Testis (tissue), 3 donors: ENCODE data around the gene SLC4A1AP. TPM values are rescaled to one million over a fixed set of nuclear protein-coding genes. Genes with fewer than 3 reads are reported as not detected.

ENCODE experiments used
- DNase-seq: peaks from one replicate; pipeline ENCODE4 v3.0.0-alpha.2; 2019
- H3K27ac ChIP-seq, 2 donors: fragments of 200-600 bp; sonication (generic); one replicate each; pipeline ENCODE4 v1.5.1; 2019
- H3K27me3 ChIP-seq: fragments of 200-600 bp; sonication (generic); one replicate; pipeline ENCODE4 v1.5.1; 2019
- H3K36me3 ChIP-seq: fragments of 200-600 bp; sonication (generic); one replicate; pipeline ENCODE4 v1.5.1; 2017; ENCODE audit warnings: low read depth; ENCODE audit errors: missing control alignments
- H3K4me1 ChIP-seq: fragments of 200-600 bp; sonication (generic); one replicate; pipeline ENCODE4 v1.5.1; 2019
- H3K4me3 ChIP-seq, 2 donors: fragments of 200-600 bp; sonication (generic); one replicate each; pipeline ENCODE4 v1.5.1; 2017 to 2019
- H3K9me3 ChIP-seq: fragments of 200-600 bp; sonication (generic); one replicate; pipeline ENCODE4 v1.5.1; 2017
- CTCF ChIP-seq, 3 experiments: fragments of 450-650 bp in 2 of 3; fragments of 200-600 bp in 1 of 3; sonication (generic) in 1 of 3; IDR thresholded peaks; one replicate each; pipeline ENCODE4 v1.5.1; 2016 to 2019; ENCODE audit warnings: antibody characterized with exemption in 3 of 3, mild to moderate bottlenecking in 2 of 3, moderate library complexity in 1 of 3
- POLR2A ChIP-seq: fragments of 450-650 bp; IDR thresholded peaks from one replicate; pipeline ENCODE4 v1.6.1; 2017; ENCODE audit warnings: antibody characterized with exemption, mild to moderate bottlenecking, moderate library complexity
- WGBS, 2 donors: methylation state at CpG; one replicate each; pipeline ENCODE4 v1.1.5; 2018; 5-methylcytosine and 5-hydroxymethylcytosine counted together
- intact Hi-C: fragments of 100-400 bp; cut with DNase I; formaldehyde crosslinking; loops from one replicate; pipeline ENCODE4 v1.15.1; 2023; ENCODE audit warnings: low total_unique reads
- polyA plus RNA-seq: library from polyadenylated mRNA; stranded (reverse); fragments of 350-450 nt; fragmentation: Illumina TruSeq; extraction: RNeasy Lipid Tissue Mini Kit (QIAGEN cat#74804); gene quantifications from one replicate; pipeline ENCODE4 v1.2.3, GENCODE V29; 2014; ENCODE audit warnings: low read depth, low replicate concordance; ENCODE audit not compliant: insufficient read depth
- small RNA-seq, 2 donors: library from RNA; depleted of rRNA; stranded (forward); fragments of <200 nt; gene quantifications; one replicate each; pipeline ENCODE3, GENCODE V24; 2016
- total RNA-seq, 2 donors: library from RNA; depleted of rRNA; stranded (reverse); fragments of >200 nt; gene quantifications; one replicate each; pipeline ENCODE4 v1.2.3, GENCODE V29; 2016

The SLC4A1AP gene
- total and polyA plus RNA-seq, 3 donors from 2014 or later: 55.3 to 60.5 (median 56.5) TPM

GRCh38 chr2:27738349-27739057 is 74.8 kb downstream of the SLC4A1AP start:
- H3K9me3 ChIP-seq: no peaks in the 10 kb centered on the region
- H3K27me3 ChIP-seq: no peaks in the 10 kb centered on the region
- no peak overlapping the region for H3K4me3 ChIP-seq
- DNase-seq: no peak
- 91 to 93% methylated on average over 13 of the region's 13 CpGs for WGBS, 2 donors
- no peak for TF ChIP-seq POLR2A
- TF ChIP-seq CTCF (IDR thresholded peaks at IDR 0.05): no peak
- H3K36me3 ChIP-seq: no peaks in the 10 kb centered on the region
- peaks cover 9% of the 10 kb centered on the region for H3K4me1 ChIP-seq
- H3K27ac ChIP-seq: no peak overlapping the region
- intact Hi-C loops: no loop called here

GRCh38 chr2:27739058-27739373 is 75.3 kb downstream of the SLC4A1AP start:
- Histone ChIP-seq H3K27me3 (no peaks in the 10 kb centered on the region), H3K4me3 (no peak overlapping the region), H3K4me1 (peaks cover 9% of the 10 kb centered on the region), H3K9me3 (no peaks in the 10 kb centered on the region), H3K36me3 (no peaks in the 10 kb centered on the region), H3K27ac (no peak overlapping the region)
- TF ChIP-seq CTCF (IDR thresholded peaks at IDR 0.05) (no peak), POLR2A (no peak)
- WGBS, 2 donors: 99 to 100% methylated on average over 4 of the region's 4 CpGs
- intact Hi-C loops: no loop called here
- DNase-seq: no peak

GRCh38 chr2:27741673-27742072 is 78.0 kb downstream of the SLC4A1AP start:
- H3K36me3 ChIP-seq: no peaks in the 10 kb centered on the region
- DNase-seq: no peak
- intact Hi-C loops: no loop called here
- H3K9me3 ChIP-seq: no peaks in the 10 kb centered on the region
- no peaks in the 10 kb centered on the region for H3K27me3 ChIP-seq
- H3K4me1 ChIP-seq: no peaks in the 10 kb centered on the region
- no peak overlapping the region for H3K4me3 ChIP-seq
- no peak overlapping the region for H3K27ac ChIP-seq
- 60 to 70% methylated on average over 3 of the region's 3 CpGs for WGBS, 2 donors
- TF ChIP-seq CTCF (IDR thresholded peaks at IDR 0.05): no peak
- TF ChIP-seq POLR2A: no peak

GRCh38 chr2:27742571-27742970 is 78.9 kb downstream of the SLC4A1AP start:
- TF ChIP-seq POLR2A: no peak
- no peak for TF ChIP-seq CTCF (IDR thresholded peaks at IDR 0.05)
- intact Hi-C loops: no loop called here
- Histone ChIP-seq H3K4me3 (no peak overlapping the region), H3K9me3 (no peaks in the 10 kb centered on the region), H3K4me1 (no peaks in the 10 kb centered on the region), H3K36me3 (no peaks in the 10 kb centered on the region), H3K27me3 (no peaks in the 10 kb centered on the region), H3K27ac (no peak overlapping the region)
- DNase-seq: no peak
- 94% methylated on average over 9 of the region's 9 CpGs for WGBS, 2 donors

Small RNA genes lying within 50 kb of the gene (small RNA-seq; reads per million reads assigned to genes)
- 0 reads per million in 2 donors for gene RF00340

Other genes with a start within 250 kb of the SLC4A1AP start
- 100 to 1,000 TPM; 112 to 139 TPM for gene NRBP1, start 235.3 kb upstream of the SLC4A1AP start, total RNA-seq
- gene NRBP1, start 235.3 kb upstream of the SLC4A1AP start, polyA plus RNA-seq: 191 TPM
- 1 to 10 TPM; 4.3 to 6.8 TPM for gene KRTCAP3, start 221.5 kb upstream of the SLC4A1AP start, total RNA-seq
- 5.1 TPM for gene KRTCAP3, start 221.5 kb upstream of the SLC4A1AP start, polyA plus RNA-seq
- gene IFT172, start 174.1 kb upstream of the SLC4A1AP start, total RNA-seq: 100 to 1,000 TPM in 1 of 2 donors, 10 to 100 TPM in 1; 76.4 to 133 TPM
- 151 TPM for gene IFT172, start 174.1 kb upstream of the SLC4A1AP start, polyA plus RNA-seq
- 10 to 100 TPM; 23.5 to 39.2 TPM for gene FNDC4, start 168.7 kb upstream of the SLC4A1AP start, total RNA-seq
- 35.9 TPM for gene FNDC4, start 168.7 kb upstream of the SLC4A1AP start, polyA plus RNA-seq
- 1 to 10 TPM; 2.3 to 3.3 TPM for gene GCKR, start 167.1 kb upstream of the SLC4A1AP start, total RNA-seq
- gene GCKR, start 167.1 kb upstream of the SLC4A1AP start, polyA plus RNA-seq: 4.9 TPM
- 10 to 100 TPM; 60.6 to 64.9 TPM for gene ZNF512, start 80.8 kb upstream of the SLC4A1AP start, total RNA-seq
- 33.6 TPM for gene ZNF512, start 80.8 kb upstream of the SLC4A1AP start, polyA plus RNA-seq
- gene CCDC121, start 34.9 kb upstream of the SLC4A1AP start, total RNA-seq: 10 to 100 TPM; 10.2 to 20.2 TPM
- gene CCDC121, start 34.9 kb upstream of the SLC4A1AP start, polyA plus RNA-seq: 40.5 TPM
- 10 to 100 TPM; 28.8 to 29.3 TPM for gene GPN1, start 34.8 kb upstream of the SLC4A1AP start, total RNA-seq
- 77.5 TPM for gene GPN1, start 34.8 kb upstream of the SLC4A1AP start, polyA plus RNA-seq
- 10 to 100 TPM; 39.3 to 39.9 TPM for gene SUPT7L, start 275 bp upstream of the SLC4A1AP start, total RNA-seq
- gene SUPT7L, start 275 bp upstream of the SLC4A1AP start, polyA plus RNA-seq: 40.4 TPM
- gene MRPL33, start 107.8 kb downstream of the SLC4A1AP start, total RNA-seq: 100 to 1,000 TPM; 142 to 175 TPM
- 204 TPM for gene MRPL33, start 107.8 kb downstream of the SLC4A1AP start, polyA plus RNA-seq
- 1 to 10 TPM; 6.1 to 6.3 TPM for gene RBKS, start 226.5 kb downstream of the SLC4A1AP start, total RNA-seq
- gene RBKS, start 226.5 kb downstream of the SLC4A1AP start, polyA plus RNA-seq: 18.4 TPM
- 10 to 100 TPM; 49.2 to 59.1 TPM for gene BABAM2, start 226.8 kb downstream of the SLC4A1AP start, total RNA-seq
- gene BABAM2, start 226.8 kb downstream of the SLC4A1AP start, polyA plus RNA-seq: 70.6 TPM